Measurements from ENCODE around the gene WARS2. TPM values are rescaled to one million over a fixed set of nuclear protein-coding genes. Genes with fewer than 3 reads are reported as not detected.

The WARS2 gene
- total and polyA plus RNA-seq, 3 experiments from 2014 or later, result 15.5 to 19.4 (median 18.1) TPM

- H3K27me3 ChIP-seq (ENCODE audit: insufficient read depth, low read length, poor library complexity, severe bottlenecking), result peaks cover 40% of the 10 kb centered on the region
- ChIA-PET CTCF (no interaction called here), POLR2A (no interaction called here)
- H3K27ac ChIP-seq (ENCODE audit: low read depth, low read length), result no peak overlapping the region
- H3K27ac Mint-ChIP-seq, result no peak overlapping the region
- peaks cover 8 to 71% (median 64%) of the 10 kb centered on the region in 5 donors for H3K9me3 Mint-ChIP-seq
- peaks cover 0 to 37% (median 8%) of the 10 kb centered on the region in 3 donors for H3K36me3 Mint-ChIP-seq
- no peak for DNase-seq
- no peak overlapping the region for H3K4me3 ChIP-seq (ENCODE audit: low read length)
- no peaks in the 10 kb centered on the region for H3K9me3 ChIP-seq (ENCODE audit: low read length)
- no peaks in the 10 kb centered on the region for H3K36me3 ChIP-seq (ENCODE audit: insufficient read depth, low read length)
- H3K27me3 Mint-ChIP-seq, result peaks cover 53 to 86% of the 10 kb centered on the region in 2 donors
- peak overlapping the region in 5 of 7 donors; percentile 24 to 62 (median 60) for H3K4me3 Mint-ChIP-seq
- no peaks in the 10 kb centered on the region for H3K4me1 ChIP-seq (ENCODE audit: insufficient read depth, low read length)
- peaks cover 10 to 15% (median 13%) of the 10 kb centered on the region in 3 donors for H3K4me1 Mint-ChIP-seq
These were observed 132.6 kb downstream of the WARS2 start for GRCh38 chr1:119007670-119008482.

GRCh38 chr1:119007339-119007669 is 133.1 kb downstream of the WARS2 start:
- no peak overlapping the region for H3K27ac Mint-ChIP-seq
- H3K27me3 ChIP-seq (ENCODE audit: insufficient read depth, low read length, poor library complexity, severe bottlenecking), result peaks cover 45% of the 10 kb centered on the region
- no peaks in the 10 kb centered on the region for H3K36me3 ChIP-seq (ENCODE audit: insufficient read depth, low read length)
- H3K27me3 Mint-ChIP-seq, result peaks cover 56 to 85% of the 10 kb centered on the region in 2 donors
- no peaks in the 10 kb centered on the region for H3K9me3 ChIP-seq (ENCODE audit: low read length)
- ChIA-PET POLR2A (no interaction called here), CTCF (no interaction called here)
- peaks cover 10 to 15% (median 14%) of the 10 kb centered on the region in 3 donors for H3K4me1 Mint-ChIP-seq
- DNase-seq, result no peak
- peaks cover 0 to 31% (median 8%) of the 10 kb centered on the region in 3 donors for H3K36me3 Mint-ChIP-seq
- H3K27ac ChIP-seq (ENCODE audit: low read depth, low read length), result no peak overlapping the region
- H3K4me3 ChIP-seq (ENCODE audit: low read length), result no peak overlapping the region
- no peaks in the 10 kb centered on the region for H3K4me1 ChIP-seq (ENCODE audit: insufficient read depth, low read length)
- peaks cover 8 to 74% (median 59%) of the 10 kb centered on the region in 5 donors for H3K9me3 Mint-ChIP-seq
- no peak overlapping the region for H3K4me3 Mint-ChIP-seq

- no peak overlapping the region for H3K27ac ChIP-seq (ENCODE audit: low read depth, low read length)
- no peaks in the 10 kb centered on the region for H3K9me3 ChIP-seq (ENCODE audit: low read length)
- DNase-seq, result no peak
- Mint-ChIP-seq H3K9me3 (peaks cover 8 to 76% (median 60%) of the 10 kb centered on the region in 5 donors), H3K27ac (peak overlapping the region in 2 of 8 donors; percentile 19 to 21), H3K27me3 (peaks cover 57 to 86% of the 10 kb centered on the region in 2 donors), H3K4me3 (no peak overlapping the region), H3K4me1 (peaks cover 10 to 21% (median 18%) of the 10 kb centered on the region in 3 donors), H3K36me3 (peaks cover 0 to 27% (median 4%) of the 10 kb centered on the region in 3 donors)
- ChIA-PET POLR2A (no interaction called here), CTCF (no interaction called here)
- H3K36me3 ChIP-seq (ENCODE audit: insufficient read depth, low read length), result no peaks in the 10 kb centered on the region
- peaks cover 48% of the 10 kb centered on the region for H3K27me3 ChIP-seq (ENCODE audit: insufficient read depth, low read length, poor library complexity, severe bottlenecking)
- no peak overlapping the region for H3K4me3 ChIP-seq (ENCODE audit: low read length)
- H3K4me1 ChIP-seq (ENCODE audit: insufficient read depth, low read length), result no peaks in the 10 kb centered on the region
These were observed 133.8 kb downstream of the WARS2 start for GRCh38 chr1:119006406-119007279.

- Histone ChIP-seq H3K4me3 (ENCODE audit: low read length) (no peak overlapping the region), H3K36me3 (ENCODE audit: insufficient read depth, low read length) (no peaks in the 10 kb centered on the region), H3K27ac (ENCODE audit: low read depth, low read length) (no peak overlapping the region), H3K9me3 (ENCODE audit: low read length) (no peaks in the 10 kb centered on the region), H3K27me3 (ENCODE audit: insufficient read depth, low read length, poor library complexity, severe bottlenecking) (peaks cover 50% of the 10 kb centered on the region), H3K4me1 (ENCODE audit: insufficient read depth, low read length) (no peaks in the 10 kb centered on the region)
- H3K4me1 Mint-ChIP-seq, result peaks cover 10 to 21% (median 20%) of the 10 kb centered on the region in 3 donors
- POLR2A ChIA-PET, result no interaction called here
- peaks cover 0 to 19% (median 4%) of the 10 kb centered on the region in 3 donors for H3K36me3 Mint-ChIP-seq
- CTCF ChIA-PET, result no interaction called here
- peaks cover 60 to 85% of the 10 kb centered on the region in 2 donors for H3K27me3 Mint-ChIP-seq
- peak overlapping the region in 2 of 8 donors; percentile 21 to 51 for H3K27ac Mint-ChIP-seq
- DNase-seq, result no peak
- peaks cover 8 to 72% (median 55%) of the 10 kb centered on the region in 5 donors for H3K9me3 Mint-ChIP-seq
- no peak overlapping the region for H3K4me3 Mint-ChIP-seq
These were observed 134.6 kb downstream of the WARS2 start for GRCh38 chr1:119005724-119006405.

GRCh38 chr1:119004781-119005180 is 135.7 kb downstream of the WARS2 start:
- CTCF ChIA-PET, result no interaction called here
- no peaks in the 10 kb centered on the region for H3K4me1 ChIP-seq (ENCODE audit: insufficient read depth, low read length)
- Mint-ChIP-seq H3K9me3 (peaks cover 8 to 68% (median 51%) of the 10 kb centered on the region in 5 donors), H3K27me3 (peaks cover 69 to 83% of the 10 kb centered on the region in 2 donors), H3K27ac (no peak overlapping the region), H3K4me1 (peaks cover 13 to 28% (median 21%) of the 10 kb centered on the region in 3 donors), H3K36me3 (peaks cover 0 to 17% (median 4%) of the 10 kb centered on the region in 3 donors), H3K4me3 (no peak overlapping the region)
- H3K36me3 ChIP-seq (ENCODE audit: insufficient read depth, low read length), result no peaks in the 10 kb centered on the region
- no peak overlapping the region for H3K4me3 ChIP-seq (ENCODE audit: low read length)
- H3K27ac ChIP-seq (ENCODE audit: low read depth, low read length), result no peak overlapping the region
- POLR2A ChIA-PET, result no interaction called here
- no peak for DNase-seq
- H3K27me3 ChIP-seq (ENCODE audit: insufficient read depth, low read length, poor library complexity, severe bottlenecking), result peaks cover 56% of the 10 kb centered on the region
- no peaks in the 10 kb centered on the region for H3K9me3 ChIP-seq (ENCODE audit: low read length)

GRCh38 chr1:119004129-119004527 is 136.3 kb downstream of the WARS2 start:
- Histone ChIP-seq H3K4me3 (ENCODE audit: low read length) (no peak overlapping the region), H3K9me3 (ENCODE audit: low read length) (no peaks in the 10 kb centered on the region), H3K4me1 (ENCODE audit: insufficient read depth, low read length) (no peaks in the 10 kb centered on the region), H3K27ac (ENCODE audit: low read depth, low read length) (no peak overlapping the region), H3K36me3 (ENCODE audit: insufficient read depth, low read length) (no peaks in the 10 kb centered on the region), H3K27me3 (ENCODE audit: insufficient read depth, low read length, poor library complexity, severe bottlenecking) (peaks cover 56% of the 10 kb centered on the region)
- Mint-ChIP-seq H3K4me3 (peak overlapping the region in 1 of 7 donors; percentile 27), H3K36me3 (peaks cover 0 to 13% (median 4%) of the 10 kb centered on the region in 3 donors), H3K9me3 (peaks cover 4 to 66% (median 48%) of the 10 kb centered on the region in 5 donors), H3K27ac (no peak overlapping the region), H3K27me3 (peaks cover 72 to 83% of the 10 kb centered on the region in 2 donors), H3K4me1 (peaks cover 13 to 27% (median 20%) of the 10 kb centered on the region in 3 donors)
- ChIA-PET CTCF (no interaction called here), POLR2A (no interaction called here)
- DNase-seq, result no peak

GRCh38 chr1:119003413-119004128 is 136.9 kb downstream of the WARS2 start:
- DNase-seq, result no peak
- Histone ChIP-seq H3K4me3 (ENCODE audit: low read length) (no peak overlapping the region), H3K4me1 (ENCODE audit: insufficient read depth, low read length) (no peaks in the 10 kb centered on the region), H3K27me3 (ENCODE audit: insufficient read depth, low read length, poor library complexity, severe bottlenecking) (peaks cover 50% of the 10 kb centered on the region), H3K27ac (ENCODE audit: low read depth, low read length) (no peak overlapping the region), H3K36me3 (ENCODE audit: insufficient read depth, low read length) (no peaks in the 10 kb centered on the region), H3K9me3 (ENCODE audit: low read length) (no peaks in the 10 kb centered on the region)
- Mint-ChIP-seq H3K4me1 (peaks cover 9 to 25% (median 14%) of the 10 kb centered on the region in 3 donors), H3K27me3 (peaks cover 73 to 83% of the 10 kb centered on the region in 2 donors), H3K9me3 (peaks cover 4 to 65% (median 43%) of the 10 kb centered on the region in 5 donors), H3K27ac (no peak overlapping the region), H3K4me3 (peak overlapping the region in 1 of 7 donors; percentile 79), H3K36me3 (peaks cover 0 to 10% (median 4%) of the 10 kb centered on the region in 3 donors)
- ChIA-PET POLR2A (no interaction called here), CTCF (no interaction called here)
